Neural cell (in vitro differentiated cells): Measurements from ENCODE around the gene PRCC.

Source experiments
- CTCF ChIP-seq: fragments of 450-650 bp; IDR thresholded peaks from 2 replicates; pipeline ENCODE4 v1.5.1; 2014; ENCODE audit warnings: antibody characterized with exemption, mild to moderate bottlenecking, moderate library complexity; ENCODE audit not compliant: poor library complexity, severe bottlenecking
- EP300 ChIP-seq: fragments of 450-650 bp; conservative IDR thresholded peaks from 2 replicates; pipeline ENCODE4 v1.6.1; 2014; ENCODE audit warnings: antibody characterized with exemption, mild to moderate bottlenecking, moderate library complexity; ENCODE audit not compliant: poor library complexity, severe bottlenecking
- POLR2AphosphoS5 ChIP-seq: IDR thresholded peaks from 2 replicates; pipeline ENCODE4 v1.6.1; 2012
- TAF1 ChIP-seq: IDR thresholded peaks from 2 replicates; pipeline ENCODE4 v1.6.1; 2012; ENCODE audit warnings: low read depth
- TF ChIP-seq, protein P1 (sequence below): IDR thresholded peaks from 2 replicates; pipeline ENCODE4 v1.6.1; 2012; ENCODE audit warnings: borderline replicate concordance

- TF ChIP-seq TAF1 (peak; percentile 63), EP300 (no peak), CTCF (no peak), POLR2AphosphoS5 (peak; percentile 85)
- TF ChIP-seq, protein P1, sequence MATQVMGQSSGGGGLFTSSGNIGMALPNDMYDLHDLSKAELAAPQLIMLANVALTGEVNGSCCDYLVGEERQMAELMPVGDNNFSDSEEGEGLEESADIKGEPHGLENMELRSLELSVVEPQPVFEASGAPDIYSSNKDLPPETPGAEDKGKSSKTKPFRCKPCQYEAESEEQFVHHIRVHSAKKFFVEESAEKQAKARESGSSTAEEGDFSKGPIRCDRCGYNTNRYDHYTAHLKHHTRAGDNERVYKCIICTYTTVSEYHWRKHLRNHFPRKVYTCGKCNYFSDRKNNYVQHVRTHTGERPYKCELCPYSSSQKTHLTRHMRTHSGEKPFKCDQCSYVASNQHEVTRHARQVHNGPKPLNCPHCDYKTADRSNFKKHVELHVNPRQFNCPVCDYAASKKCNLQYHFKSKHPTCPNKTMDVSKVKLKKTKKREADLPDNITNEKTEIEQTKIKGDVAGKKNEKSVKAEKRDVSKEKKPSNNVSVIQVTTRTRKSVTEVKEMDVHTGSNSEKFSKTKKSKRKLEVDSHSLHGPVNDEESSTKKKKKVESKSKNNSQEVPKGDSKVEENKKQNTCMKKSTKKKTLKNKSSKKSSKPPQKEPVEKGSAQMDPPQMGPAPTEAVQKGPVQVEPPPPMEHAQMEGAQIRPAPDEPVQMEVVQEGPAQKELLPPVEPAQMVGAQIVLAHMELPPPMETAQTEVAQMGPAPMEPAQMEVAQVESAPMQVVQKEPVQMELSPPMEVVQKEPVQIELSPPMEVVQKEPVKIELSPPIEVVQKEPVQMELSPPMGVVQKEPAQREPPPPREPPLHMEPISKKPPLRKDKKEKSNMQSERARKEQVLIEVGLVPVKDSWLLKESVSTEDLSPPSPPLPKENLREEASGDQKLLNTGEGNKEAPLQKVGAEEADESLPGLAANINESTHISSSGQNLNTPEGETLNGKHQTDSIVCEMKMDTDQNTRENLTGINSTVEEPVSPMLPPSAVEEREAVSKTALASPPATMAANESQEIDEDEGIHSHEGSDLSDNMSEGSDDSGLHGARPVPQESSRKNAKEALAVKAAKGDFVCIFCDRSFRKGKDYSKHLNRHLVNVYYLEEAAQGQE, result peak; percentile 81
Measured at GRCh38 chr1:156767101-156767878, at the start of gene PRCC.
